DMS 273 (cell line): ENCODE data around the gene MCM3AP.

ENCODE experiments used
- DNase-seq: peaks from one replicate; lab custom pipeline; 2025; ENCODE audit not compliant: unreplicated experiment; lab: John Stamatoyannopoulos, UW

Gene MCM3AP

DNA sequence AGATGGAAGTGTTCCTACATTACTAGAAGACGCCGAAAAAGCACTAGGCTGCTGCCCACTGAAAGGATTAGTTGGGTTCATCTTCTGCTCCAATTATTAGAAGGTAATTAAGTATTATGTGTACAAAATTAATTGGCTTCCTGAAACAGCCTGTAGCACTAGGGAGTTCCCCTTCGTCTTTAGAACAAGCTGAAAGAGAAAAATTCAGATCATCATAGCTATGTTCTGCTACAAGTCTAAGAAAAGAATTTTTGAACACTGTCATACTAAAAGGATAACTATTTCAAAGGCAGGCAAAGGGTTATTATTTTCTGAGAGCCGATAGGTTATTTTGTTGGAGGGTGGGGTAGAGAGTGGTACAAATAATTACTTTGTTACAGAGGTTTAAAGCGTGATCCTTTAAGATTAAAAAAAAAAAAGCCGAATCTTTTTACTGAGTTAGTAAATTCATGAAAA is at the start of gene MCM3AP:
MCM3AP (minus strand) TSS at position 406 of the 456 bp plus-strand sequence; CDS start at position 81, 325 bp downstream.
- no peak for DNase-seq

DNA sequence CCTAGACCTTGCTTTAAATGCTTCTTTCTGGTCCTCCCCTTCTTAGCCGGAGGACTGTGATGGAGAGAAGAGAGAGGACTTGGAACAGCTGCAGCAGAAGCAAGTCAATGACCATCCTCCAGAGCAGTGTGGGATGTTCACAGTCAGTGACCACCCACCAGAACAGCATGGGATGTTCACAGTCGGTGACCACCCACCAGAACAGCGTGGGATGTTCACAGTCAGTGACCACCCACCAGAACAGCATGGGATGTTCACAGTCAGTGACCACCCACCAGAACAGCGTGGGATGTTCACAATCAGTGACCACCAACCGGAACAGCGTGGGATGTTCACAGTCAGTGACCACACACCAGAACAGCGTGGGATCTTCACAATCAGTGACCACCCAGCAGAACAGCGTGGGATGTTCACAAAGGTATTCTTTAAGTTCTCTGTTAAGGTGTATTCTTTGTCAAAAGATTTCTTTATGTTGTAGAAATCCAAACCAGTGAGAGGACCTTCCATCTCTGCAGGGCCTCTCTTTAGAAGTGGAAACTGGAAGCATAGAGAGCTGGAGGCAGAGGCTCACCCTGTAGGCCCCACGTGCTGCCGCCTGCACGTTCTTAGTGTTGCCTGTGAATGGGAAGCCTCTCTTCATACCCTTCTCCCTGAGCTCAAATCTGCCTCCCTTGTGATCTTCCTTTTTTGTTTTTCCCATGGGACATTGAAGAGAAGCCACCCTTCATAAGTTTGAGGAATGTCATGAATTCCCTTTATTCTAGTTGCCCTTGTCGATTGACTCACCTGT is 49.1 kb upstream of the MCM3AP start:
- no peak for DNase-seq

DNA sequence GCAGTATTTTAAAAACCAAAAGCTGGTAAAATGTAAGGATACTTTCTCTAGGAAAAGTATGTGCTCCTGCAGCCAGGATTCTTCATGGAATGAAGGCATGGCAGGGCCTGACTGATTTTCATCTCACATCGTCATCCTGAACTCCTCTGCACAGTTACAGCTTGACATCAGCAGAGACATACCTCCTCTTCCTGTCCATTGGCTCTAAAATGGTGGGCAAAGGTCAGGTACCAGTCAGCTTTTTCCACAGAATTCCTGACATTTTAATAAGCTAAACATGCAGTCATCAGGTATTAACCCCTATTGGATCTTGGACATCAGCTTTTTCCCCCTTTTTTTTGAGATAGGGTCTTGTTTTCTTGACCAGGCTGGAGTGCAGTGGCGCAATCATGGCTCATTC is 44.4 kb upstream of the MCM3AP start:
- DNase-seq = no peak

DNA sequence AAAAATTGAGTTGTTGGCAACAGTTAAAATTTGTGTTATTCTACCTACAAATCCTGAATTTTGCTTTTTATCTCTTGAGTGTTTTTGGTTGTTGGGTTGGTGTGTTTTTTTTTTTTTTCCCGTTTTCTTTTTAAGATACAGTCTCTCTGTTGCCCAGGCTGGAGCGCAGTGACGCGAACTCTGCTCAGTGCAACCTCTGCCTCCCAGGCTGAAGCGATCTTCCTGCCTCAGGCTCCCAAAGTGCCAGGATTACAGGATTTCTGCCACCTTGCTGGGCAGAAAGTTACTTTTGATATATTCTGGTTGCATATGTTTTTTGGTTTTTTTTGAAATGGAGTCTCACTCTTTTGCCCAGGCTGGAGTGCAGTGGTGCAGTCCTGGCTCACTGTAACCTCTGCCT is 42.7 kb upstream of the MCM3AP start:
- no peak for DNase-seq

DNA sequence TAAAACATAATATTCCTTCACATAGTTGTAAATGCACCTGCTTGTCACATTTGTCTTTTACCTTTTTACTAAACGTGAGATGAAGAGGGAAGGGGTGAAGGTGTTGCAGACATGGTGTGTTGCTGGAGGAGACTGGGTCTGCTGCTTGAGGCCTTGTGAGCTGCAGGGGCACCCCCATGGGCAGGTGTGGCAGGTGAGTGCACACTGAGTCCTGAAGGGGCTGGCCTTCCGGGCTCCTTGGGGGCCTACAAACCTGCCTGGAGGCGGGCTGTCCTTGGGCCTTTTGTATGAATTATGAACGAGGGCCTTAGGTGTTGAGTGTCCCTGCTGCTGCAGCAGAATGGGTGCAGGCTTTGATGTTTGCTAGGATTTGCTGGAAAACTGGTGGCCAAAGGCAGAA is 42.3 kb upstream of the MCM3AP start:
- DNase-seq = no peak

DNA sequence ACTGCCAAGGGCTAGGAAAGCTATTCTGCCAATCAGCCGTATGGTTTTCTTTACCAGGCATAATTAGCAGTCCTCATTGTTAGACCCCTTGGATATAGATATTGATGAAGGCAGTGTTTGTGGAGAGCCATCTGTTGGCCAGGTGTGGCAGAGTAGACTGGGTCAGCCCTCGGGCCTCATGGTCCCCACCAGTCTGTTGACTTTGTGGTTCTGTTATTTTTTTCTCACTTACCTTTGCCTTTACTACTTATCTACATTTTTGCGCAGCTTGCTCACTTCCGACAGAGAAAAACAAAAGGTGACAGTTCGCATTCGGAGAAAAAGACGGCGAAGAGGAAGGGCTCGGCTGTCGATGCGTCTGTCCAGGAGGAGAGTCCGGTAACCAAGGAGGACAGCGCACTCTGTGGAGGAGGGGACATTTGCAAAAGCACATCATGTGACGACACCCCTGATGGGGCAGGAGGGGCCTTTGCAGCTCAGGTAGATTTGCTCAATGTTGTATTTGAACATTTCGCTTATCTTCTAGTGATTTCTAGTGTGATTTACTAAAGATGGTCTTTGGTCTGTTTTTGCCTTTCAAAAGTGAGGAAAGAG is 40.8 kb upstream of the MCM3AP start:
- no peak for DNase-seq

DNA sequence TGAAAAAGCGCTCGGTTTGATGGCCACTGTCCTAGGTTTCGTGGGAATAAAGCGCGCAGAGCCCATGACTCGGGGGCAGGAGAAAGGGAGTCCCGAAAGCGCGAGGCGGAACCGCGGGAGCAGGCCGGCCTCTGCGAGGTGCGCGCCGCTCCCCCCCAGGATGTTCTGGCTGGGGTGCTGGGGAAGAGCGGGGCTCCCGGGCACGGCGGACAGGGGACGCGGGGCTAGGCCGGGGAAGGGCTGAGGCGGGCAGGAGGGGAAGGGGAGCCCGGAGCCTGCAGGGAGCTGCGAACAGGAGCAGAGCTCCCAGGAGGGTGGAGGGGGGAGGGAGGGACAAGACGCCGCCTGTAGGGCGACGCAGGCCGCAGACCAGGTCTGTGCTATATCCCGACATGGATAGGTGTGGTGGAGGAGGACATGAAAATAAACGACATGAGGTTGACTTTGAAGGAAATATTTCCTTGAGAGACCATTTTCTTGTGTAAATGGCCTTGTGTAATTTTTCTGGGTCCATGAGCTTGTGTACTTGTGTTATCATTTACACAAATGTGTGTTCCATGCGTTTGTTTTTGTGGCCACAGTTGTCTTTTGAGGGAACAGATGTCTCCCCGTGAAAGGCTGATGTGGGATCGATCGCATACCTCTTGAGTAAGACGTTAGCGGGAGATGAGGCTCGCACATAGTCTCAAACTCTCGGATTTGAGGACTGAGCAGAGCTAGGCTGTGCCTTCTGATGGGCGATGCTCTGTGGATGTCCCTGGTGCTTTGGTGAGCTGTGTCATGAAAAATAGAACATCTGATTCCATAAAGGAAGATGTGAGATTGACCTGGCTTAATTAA is 39.9 kb upstream of the MCM3AP start:
- peak; percentile 75 for DNase-seq

DNA sequence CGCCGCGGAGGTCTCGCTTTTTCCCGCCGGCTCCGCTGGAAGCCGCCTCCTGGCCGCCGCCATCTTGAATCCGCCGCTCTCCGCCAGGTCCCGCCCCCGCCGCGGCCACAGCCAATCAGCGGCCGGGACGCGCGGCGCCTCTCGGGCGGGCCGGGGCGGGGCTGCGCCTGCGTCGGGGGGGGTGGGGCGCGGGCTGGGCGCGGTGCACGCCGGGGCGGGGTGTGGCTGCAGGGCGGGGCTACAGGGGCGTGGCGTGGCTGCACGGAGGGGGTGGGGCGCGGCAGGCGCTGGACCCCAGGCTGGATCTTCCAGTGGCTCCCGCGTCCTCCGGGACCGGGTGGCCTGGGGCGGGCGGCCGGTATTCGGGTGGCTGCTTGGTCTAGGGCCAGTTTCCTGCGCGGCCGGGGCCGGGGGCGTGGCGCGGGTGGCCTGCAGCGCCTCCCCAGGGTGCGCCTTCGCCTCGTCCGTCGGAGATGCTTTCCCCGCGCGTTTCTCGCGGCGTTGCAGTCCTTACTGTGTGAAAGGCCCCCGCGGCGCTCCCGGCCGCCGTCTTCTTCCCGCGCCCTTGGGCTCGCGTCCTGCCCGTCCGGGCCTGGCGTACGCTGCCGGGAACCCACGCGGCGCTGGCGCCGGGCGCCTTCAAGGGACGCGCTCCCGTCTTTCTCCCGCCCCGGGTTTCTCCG is 39.1 kb upstream of the MCM3AP start:
- peak; percentile 92 for DNase-seq

DNA sequence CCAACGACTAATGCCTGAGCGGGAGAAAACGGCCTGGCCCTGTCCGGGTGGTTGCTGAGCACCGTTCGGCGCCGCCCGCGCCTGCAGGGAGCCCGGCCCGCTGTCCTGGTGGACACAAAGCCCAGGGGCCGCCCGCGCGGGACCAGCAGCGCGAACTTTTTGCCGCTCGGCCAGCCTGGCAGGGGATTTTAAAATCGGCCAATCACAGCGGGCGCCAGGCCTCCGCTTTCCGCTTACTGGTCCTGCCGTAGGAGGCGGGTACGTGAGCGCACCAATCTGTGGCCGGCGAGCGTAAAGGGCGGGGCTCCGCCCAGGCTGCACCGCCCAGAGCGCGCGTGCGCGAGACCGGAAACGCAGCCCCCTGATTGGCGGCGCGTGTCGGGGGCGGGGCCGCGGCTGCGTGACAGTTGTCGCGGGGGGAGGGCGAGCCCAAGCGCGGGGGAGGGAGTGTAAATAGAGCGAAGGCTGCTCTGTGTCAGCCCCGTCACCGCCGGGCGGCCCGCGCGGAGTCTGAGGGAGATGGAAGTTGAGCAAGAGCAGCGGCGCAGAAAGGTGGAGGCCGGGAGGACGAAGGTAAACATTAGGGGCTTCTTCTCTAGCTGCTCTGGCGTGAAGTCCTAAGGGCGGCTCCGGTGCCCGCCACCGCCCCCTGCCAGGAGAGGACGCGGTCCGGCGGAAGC is 38.4 kb upstream of the MCM3AP start, which contains the start of the genes C21orf58 and PCNT:
C21orf58 (minus strand) TSS at position 161 of the 680 bp plus-strand sequence. CDS start 1,132 bp downstream, outside the sequence.
PCNT (plus strand) TSS at position 447 of the 680 bp plus-strand sequence; CDS start at position 520, 73 bp downstream.
- DNase-seq = peak; percentile 99

DNA sequence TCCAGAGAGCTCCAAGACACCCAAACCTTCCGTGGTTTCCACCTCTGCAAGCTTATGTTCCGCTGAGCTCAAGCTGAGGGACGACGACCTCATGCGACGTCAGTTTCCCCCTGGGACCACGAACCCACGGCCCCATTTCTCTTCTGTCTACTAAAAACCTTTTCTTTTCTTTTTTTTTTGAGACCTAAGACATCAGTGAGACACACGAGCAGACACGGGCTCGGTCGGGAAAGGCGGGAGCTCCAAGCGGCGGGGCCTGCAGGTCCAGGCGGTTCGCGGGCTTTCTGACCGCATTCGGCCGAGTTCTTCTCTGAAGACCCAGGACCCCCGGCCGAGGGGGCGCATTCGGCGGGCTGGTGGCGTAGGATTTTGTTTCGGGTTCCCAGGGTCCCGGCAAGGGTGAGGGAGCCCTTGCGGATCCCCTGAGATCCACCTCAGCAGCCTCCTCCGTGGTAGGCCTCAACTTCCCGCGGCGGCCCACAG is 37.9 kb upstream of the MCM3AP start:
- DNase-seq = peak; percentile 65

DNA sequence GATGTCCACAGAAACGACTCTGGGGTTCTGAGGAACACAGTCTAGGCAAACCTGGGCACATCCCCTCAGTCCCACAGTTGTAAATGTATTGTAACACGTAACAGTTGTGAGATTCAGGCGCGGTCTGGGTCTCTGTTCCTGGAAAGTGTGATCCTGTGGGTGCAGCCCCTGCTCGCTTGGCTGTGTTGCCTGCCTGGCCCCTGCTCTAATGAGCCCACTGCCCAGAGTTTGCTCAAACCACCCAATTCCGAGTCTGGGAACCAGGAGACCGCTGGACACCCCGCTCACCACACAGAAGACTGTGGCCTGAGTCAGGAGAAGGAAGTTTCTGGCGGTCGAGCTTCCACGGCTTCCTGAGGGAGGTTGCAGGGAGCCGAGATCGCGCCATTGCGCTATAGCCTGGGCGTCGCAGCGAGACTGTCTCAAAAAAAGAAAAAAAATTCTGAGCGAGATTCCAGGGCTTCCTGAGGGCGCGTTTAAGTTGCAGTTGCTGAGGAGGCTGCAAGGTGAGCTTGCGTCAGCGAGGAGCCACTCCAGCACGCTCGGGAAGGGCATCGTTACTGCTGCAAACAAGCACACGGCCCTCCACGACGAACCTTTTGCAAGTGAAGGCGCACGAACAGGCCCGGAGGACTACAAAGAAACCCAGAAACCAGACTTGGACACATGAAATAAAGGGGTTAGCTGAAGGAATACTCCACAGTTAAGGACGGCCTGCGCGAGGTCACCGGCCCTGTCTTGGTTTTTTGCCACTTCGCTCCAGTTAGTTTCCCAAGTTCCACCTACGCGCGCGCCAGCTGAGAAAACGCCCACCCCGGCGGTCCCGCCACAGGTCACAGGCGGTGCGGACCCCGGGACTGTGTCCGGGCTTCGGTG is 37.2 kb upstream of the MCM3AP start:
- DNase-seq = peak; percentile 50

DNA sequence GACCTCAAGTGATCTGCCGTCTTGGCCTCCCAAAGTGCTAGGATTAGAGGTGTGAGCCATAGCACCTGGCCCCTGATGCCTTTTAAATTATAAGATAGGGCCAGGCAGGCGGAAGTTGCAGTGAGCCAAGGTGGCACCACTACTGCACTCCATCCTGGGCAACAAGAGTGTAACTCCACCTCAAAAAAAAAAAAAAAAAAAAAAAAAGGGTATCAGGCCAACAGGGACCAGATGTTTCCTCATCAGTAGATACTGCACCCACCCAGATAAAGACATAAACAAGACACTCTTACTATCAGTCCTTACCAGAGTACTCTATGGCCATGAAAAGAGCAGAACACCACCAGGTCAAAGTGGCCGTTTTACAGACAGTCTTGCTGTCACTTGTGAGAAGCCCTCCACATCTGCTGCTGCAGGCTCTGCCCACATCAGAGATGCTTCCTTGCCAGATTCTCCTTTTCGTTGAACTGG is 35.0 kb upstream of the MCM3AP start:
- DNase-seq = peak; percentile 43

DNA sequence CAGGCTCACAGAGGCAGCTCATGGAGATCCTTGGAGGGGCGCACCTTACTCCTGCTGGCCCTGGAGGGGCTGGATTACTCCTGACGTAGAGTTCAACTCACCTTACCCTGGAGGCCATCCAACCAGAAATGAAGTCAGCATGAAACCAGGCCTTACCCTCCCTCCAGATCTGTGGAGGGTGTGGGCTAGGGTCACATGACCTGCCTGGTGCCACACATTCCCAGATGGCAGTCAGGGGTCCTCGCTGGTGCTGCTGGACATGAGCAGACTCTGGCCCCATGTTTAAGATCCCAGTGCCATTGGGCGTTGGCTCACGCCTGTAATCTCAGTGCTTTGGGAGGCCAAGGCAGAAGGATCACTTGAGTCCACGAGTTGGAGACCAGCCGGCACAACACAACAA is 33.8 kb upstream of the MCM3AP start:
- DNase-seq = no peak

DNA sequence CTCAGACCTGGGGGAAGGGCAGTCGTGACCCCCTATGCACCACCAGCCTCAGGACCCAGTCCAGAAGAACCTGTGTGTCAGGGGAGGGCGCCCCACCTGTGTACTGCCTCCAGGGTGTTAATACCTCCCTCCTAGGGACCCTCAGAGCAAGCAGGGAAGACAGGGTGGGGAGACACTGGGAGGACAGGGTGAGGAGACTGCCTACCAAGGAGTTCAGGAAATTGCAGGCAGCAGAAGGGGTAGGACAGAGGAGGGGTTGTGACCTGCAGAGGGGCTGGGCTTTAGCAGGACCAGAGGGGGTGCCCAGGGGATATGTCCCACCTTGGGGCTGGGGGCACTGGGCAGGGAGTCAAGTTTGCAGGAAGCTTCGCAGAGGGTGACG is 33.0 kb upstream of the MCM3AP start:
- no peak for DNase-seq

DNA sequence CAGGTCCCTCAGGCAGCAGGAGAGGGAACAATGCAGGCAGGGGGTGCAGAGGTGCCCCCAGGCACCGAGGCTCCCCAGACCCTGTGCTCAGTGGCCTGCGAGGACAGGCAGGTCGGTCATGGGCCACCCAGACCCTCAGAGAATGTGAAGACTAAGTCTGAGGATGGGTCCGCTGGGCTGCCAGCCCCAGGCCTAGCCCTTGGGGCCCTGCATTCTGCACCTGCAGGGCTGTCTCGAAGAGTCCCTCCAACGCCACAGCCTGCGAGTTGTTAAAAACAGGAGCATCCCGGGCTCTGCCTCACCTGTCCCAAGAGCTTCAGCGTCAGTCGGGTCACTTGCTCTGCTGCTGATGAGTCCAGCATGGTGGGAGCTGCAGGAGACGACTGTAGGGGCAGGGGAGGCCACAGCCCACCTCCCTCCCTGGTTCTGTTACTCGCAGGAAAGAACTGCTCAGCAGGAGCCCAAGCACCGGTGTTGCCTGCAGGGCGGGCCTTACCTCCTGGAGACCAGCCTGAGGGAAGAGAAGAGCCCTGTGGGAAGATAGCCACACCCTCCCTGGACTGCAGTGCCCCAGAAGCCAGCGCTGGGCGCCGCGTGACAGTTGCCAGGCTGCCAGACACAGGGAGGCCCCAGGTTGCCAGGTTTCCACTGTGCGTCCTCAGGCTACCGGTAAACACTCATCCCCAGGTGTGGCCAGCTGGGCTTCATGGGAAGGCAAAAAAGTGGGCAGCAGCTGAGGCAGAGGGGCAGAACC is 32.5 kb upstream of the MCM3AP start:
- no peak for DNase-seq

DNA sequence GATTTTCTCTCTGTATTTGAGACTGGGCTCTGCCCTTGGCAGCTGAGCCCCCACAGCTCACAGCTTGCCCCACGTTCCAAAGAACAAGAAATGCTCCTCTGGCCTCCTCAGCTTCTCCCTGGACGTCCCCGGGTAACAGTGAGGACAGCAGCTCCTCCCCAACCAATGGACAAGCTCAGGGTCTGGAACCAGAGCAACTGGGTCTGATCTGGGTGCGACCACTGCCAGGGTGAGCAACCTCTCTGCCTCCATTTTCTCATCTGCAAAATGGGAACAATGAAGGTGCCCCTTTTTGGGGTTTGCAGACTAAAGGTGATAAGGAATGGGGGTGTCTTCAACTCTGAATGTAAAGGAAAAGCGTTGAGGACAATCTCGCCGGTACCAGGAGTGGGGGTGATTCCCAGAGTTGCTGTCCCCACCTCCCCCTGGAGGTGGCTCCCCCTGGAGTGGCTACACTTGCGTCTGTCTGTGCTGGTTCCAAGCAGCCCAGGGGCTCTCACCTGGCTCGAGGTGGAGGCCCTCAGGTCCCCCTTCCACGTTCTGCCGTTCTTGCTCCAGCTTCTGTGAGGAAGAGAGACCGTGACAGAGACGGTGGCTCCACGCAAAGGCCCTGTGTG is 31.4 kb upstream of the MCM3AP start:
- no peak for DNase-seq

DNA sequence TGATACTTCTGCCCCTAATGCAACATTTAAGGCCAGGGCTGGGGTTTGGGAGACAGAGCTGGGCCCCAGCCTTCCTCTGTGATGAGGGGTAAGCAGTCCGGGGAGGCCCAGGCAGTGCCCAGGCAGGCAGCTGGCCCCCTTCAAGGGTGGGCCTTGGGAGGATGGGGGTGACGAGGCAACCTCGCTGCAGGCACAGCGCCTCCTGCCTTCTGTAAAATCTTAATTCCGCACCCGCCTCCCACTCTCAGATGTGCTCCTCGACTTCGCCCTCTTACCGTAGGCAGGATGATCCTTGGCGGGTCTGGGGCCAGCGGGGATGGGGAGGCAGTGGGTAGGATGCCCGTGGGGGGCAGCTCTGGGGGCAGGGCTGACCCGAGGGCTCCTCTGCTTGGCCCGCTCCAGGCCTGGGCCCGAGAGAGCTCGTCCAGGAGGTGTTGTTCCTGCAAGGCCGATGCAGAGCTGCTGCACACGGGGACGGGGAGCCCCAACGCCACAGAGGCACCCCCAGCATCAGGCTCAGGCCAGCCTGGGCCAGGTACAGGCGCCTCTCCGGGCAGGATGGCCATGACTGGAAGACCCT is 29.1 kb upstream of the MCM3AP start:
- DNase-seq = no peak

DNA sequence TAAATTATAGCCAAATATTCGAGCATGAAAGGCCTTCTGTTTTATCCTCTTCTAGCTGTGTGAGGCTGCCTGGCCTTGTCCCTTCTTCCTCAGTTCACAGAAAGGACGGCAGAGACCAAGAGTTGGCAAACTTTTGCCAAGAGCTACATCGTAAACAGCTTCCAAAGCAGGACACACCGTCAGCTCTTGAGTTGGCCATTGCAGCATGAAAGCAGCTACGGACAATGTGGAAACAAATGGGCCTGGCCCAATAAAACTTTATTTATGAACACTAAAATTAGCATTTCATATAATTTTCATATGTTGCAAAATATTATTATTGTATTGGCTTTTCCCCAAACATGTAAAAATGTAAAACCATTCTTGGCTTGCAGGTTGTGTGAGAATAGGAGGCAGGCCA is 27.5 kb upstream of the MCM3AP start:
- no peak for DNase-seq
